Tibial nerve (tissue), 4 donors: ENCODE data around the gene FNDC11. TPM values are rescaled to one million over a fixed set of nuclear protein-coding genes. Genes with fewer than 3 reads are reported as not detected.
"Not testable (repeated sequence)": the region's sequence is repeated elsewhere in the genome, so short reads cannot be mapped to it uniquely, and the experiment has no call there.

ENCODE experiments used
- DNase-seq, 2 donors: peaks; one replicate each; pipeline ENCODE4 v3.0.0-alpha.2; 2019; ENCODE audit warnings: low spot score in 2 of 2
- H3K27ac ChIP-seq, 4 donors: fragments of 200-600 bp; sonication (generic) in 3 of 4; one replicate each; pipeline ENCODE4 v1.5.1; 2017 to 2019; ENCODE audit warnings: mild to moderate bottlenecking in 1 of 4
- H3K27me3 ChIP-seq, 2 donors: fragments of 200-600 bp; sonication (generic) in 1 of 2; one replicate each; pipeline versions ENCODE4 v1.5.1 to v1.6.0; 2017 to 2019
- H3K36me3 ChIP-seq, 3 donors: fragments of 200-600 bp; sonication (generic); one replicate each; pipeline ENCODE4 v1.5.1; 2018 to 2019
- H3K4me1 ChIP-seq, 4 donors: fragments of 200-600 bp; sonication (generic) in 3 of 4; one replicate each; pipeline ENCODE4 v1.5.1; 2017 to 2019
- H3K4me3 ChIP-seq, 4 donors: fragments of 200-600 bp; sonication (generic) in 3 of 4; one replicate each; pipeline ENCODE4 v1.5.1; 2017 to 2019; ENCODE audit warnings: mild to moderate bottlenecking in 1 of 4, moderate library complexity in 1 of 4
- H3K9me3 ChIP-seq, 4 donors: fragments of 200-600 bp; sonication (generic) in 3 of 4; one replicate each; pipeline ENCODE4 v1.5.1; 2017 to 2019
- EP300 ChIP-seq, 2 donors: sonication (generic); formaldehyde crosslinking; IDR thresholded peaks; one replicate each; pipeline ENCODE4 v1.6.1; 2017; ENCODE audit warnings: antibody characterized with exemption in 2 of 2, mild to moderate bottlenecking in 1 of 2
- POLR2A ChIP-seq, 2 donors: fragments of 450-650 bp; IDR thresholded peaks; one replicate each; pipeline ENCODE4 v1.6.1; 2017; ENCODE audit warnings: antibody characterized with exemption in 2 of 2, mild to moderate bottlenecking in 2 of 2, moderate library complexity in 2 of 2
- WGBS, 2 donors: methylation state at CpG; one replicate each; pipeline ENCODE4 v1.1.5; 2018; 5-methylcytosine and 5-hydroxymethylcytosine counted together
- total RNA-seq, 4 donors: library from RNA; depleted of rRNA; stranded (reverse); fragments of >200 nt; gene quantifications; one replicate each; pipeline ENCODE4 v1.1.0, GENCODE V29; 2016
- TF ChIP-seq, protein P1 (sequence below), 5 experiments: fragments of 200-600 bp in 3 of 5; fragments of 450-650 bp in 2 of 5; sonication (generic) in 3 of 5; IDR thresholded peaks; one replicate each; pipeline ENCODE4 v1.5.1; 2016 to 2019; ENCODE audit warnings: antibody characterized with exemption in 5 of 5, mild to moderate bottlenecking in 3 of 5, moderate library complexity in 2 of 5

Gene FNDC11
- total RNA-seq, 4 donors from 2014 or later, result 0.21 to 1.4 (median 0.30) TPM; not detected in 1

DNA sequence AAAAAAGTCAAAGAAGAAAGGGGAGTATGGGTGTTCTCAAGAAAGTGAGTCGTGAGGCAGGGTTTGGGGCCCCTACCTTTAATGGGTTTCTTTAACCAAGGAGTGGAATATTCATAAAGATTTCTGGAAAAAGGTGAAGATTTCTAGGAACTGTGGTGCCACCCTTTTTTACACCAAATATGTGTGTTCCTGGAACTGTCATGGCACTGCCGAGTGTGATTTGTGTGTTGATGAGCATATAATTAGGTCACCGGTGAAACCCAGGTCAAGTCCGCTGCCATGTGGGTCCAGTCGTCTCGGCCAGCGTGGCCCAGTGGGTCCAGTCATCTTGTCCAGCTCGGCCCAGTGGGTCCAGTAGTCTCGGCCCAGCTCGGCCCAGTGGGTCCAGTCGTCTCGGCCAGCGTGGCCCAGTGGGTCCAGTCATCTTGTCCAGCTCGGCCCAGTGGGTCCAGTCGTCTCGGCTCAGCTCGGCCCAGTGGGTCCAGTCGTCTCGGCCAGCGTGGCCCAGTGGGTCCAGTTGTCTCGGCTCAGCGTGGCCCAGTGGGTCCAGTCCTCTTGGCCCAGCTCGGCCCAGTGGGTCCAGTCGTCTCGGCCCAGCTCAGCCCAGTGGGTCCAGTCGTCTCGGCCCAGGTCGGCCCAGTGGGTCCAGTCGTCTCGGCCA lies 46.7 kb upstream of the FNDC11 start:
- Histone ChIP-seq H3K27ac (no peak overlapping the region), H3K27me3 (peaks cover 0 to 40% of the 10 kb centered on the region in 2 donors), H3K4me1 (no peaks in the 10 kb centered on the region), H3K9me3 (peaks cover 0 to 44% (median 0%) of the 10 kb centered on the region in 4 donors), H3K36me3 (no peaks in the 10 kb centered on the region), H3K4me3 (no peak overlapping the region)
- no peak for DNase-seq
- TF ChIP-seq, protein P1, sequence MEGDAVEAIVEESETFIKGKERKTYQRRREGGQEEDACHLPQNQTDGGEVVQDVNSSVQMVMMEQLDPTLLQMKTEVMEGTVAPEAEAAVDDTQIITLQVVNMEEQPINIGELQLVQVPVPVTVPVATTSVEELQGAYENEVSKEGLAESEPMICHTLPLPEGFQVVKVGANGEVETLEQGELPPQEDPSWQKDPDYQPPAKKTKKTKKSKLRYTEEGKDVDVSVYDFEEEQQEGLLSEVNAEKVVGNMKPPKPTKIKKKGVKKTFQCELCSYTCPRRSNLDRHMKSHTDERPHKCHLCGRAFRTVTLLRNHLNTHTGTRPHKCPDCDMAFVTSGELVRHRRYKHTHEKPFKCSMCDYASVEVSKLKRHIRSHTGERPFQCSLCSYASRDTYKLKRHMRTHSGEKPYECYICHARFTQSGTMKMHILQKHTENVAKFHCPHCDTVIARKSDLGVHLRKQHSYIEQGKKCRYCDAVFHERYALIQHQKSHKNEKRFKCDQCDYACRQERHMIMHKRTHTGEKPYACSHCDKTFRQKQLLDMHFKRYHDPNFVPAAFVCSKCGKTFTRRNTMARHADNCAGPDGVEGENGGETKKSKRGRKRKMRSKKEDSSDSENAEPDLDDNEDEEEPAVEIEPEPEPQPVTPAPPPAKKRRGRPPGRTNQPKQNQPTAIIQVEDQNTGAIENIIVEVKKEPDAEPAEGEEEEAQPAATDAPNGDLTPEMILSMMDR (IDR thresholded peaks at IDR 0.05), result no peak
- TF ChIP-seq EP300 (IDR thresholded peaks at IDR 0.05), result no peak
- WGBS, 2 donors, result 92 to 93% methylated on average over 22 to 30 of the region's 30 CpGs

DNA sequence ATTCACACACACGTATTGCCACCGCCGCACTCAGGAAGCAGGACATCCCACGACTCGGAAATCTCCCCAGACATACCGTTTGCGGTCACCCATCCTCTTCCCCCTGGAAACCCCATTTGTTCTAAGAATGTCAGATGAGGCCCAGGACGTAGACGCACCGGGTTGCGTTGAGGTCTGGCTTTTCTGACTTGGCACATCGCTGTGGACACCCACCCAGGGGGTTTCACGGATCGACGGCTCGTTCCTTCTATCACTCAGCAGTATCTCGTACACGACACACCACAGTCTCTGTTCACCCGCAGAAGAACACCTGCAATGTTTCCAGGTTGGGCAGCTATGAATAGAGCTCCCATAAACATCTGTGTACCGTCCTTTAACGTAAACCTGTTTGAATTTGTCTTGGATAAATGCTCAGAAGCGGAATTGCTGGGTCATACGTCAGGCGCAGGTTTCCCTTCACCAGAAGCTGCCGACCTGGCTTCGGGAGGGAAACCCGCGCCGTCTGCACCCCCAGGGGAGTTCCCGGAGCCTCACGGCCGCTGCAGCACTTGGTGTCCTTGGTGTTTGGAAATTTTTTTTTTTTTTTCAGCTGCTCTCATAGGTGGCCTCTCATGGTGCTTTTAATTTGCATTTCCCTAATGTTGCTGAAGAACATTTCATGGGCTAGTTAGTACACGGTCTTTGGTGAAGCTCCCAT lies 45.7 kb upstream of the FNDC11 start:
- WGBS, 2 donors, result 84 to 85% methylated on average over 33 of the region's 33 CpGs
- H3K27me3 ChIP-seq, result peaks cover 0 to 39% of the 10 kb centered on the region in 2 donors
- no peak overlapping the region for H3K27ac ChIP-seq
- H3K4me3 ChIP-seq, result no peak overlapping the region
- TF ChIP-seq, protein P1 (IDR thresholded peaks at IDR 0.05), result no peak
- TF ChIP-seq POLR2A (IDR thresholded peaks at IDR 0.05) (no peak), EP300 (IDR thresholded peaks at IDR 0.05) (no peak)
- DNase-seq, result no peak
- H3K4me1 ChIP-seq, result no peaks in the 10 kb centered on the region
- peaks cover 0 to 44% (median 0%) of the 10 kb centered on the region in 4 donors for H3K9me3 ChIP-seq
- H3K36me3 ChIP-seq, result no peaks in the 10 kb centered on the region

DNA sequence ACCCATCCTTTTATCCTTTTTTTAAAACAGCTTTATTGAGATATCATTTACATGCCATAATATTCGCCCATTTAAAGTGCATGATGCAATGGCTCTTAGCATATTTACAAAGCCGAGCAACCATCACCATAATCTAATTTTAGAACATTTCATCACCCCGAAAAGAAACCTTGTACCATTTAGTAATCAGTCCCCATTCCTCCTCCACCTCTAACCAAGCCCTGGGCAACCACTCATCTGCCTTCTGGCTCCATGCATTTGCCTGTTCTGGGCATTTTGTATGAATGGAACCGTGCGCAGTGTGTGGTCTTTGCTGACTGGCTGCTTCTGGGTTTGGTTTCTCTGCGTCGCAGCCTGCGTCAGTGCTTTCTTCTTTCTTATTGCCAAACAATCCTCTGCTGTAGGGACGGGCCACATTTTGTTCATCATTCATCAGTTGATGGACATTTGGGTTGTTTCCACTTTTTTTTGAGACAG lies 44.8 kb upstream of the FNDC11 start:
- Histone ChIP-seq H3K4me1 (no peaks in the 10 kb centered on the region), H3K4me3 (no peak overlapping the region), H3K27me3 (peaks cover 0 to 31% of the 10 kb centered on the region in 2 donors), H3K27ac (no peak overlapping the region), H3K9me3 (peaks cover 0 to 37% (median 0%) of the 10 kb centered on the region in 4 donors), H3K36me3 (no peaks in the 10 kb centered on the region)
- TF ChIP-seq, protein P1 (IDR thresholded peaks at IDR 0.05), result no peak
- no peak for TF ChIP-seq EP300 (IDR thresholded peaks at IDR 0.05)
- no peak for TF ChIP-seq POLR2A (IDR thresholded peaks at IDR 0.05)
- DNase-seq, result no peak
- WGBS, 2 donors, result 81 to 82% methylated on average over 9 of the region's 9 CpGs

DNA sequence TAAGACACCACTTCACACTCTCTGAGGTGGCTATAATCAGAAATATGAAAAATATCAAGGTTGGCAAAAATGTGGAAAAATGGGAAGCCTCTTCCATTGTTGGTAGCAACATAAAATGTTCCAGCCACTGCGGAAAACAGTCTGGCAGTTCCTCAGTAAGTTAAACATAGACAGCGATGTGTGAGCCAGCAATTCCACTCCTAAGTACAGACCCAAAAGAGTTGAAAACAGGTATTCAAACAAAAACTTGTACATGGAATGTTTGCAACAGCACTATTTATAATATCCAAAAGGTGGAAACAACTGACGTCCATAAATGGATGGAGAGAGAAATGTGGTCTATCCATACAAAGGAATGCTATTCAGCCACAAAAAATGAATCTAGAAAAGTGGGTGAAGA lies 40.8 kb upstream of the FNDC11 start:
- H3K4me1 ChIP-seq, result no peaks in the 10 kb centered on the region

DNA sequence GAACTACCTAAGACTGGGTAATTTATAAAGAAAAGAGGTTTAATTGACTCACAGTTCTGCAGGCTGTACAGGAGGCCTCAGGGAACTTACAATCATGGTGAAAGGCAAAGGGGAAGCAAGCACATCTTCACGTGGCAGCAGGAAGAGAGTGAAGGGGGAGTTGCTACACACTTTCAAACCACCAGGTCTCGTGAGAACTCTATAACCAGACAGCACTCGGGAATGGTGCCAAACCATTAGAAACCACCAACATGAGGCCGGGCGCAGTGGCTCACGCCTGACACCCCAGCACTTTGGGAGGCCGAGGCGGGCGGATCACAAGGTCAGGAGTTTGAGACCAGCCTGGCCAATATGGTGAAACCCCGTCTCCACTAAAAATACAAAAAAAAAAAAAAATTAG lies 39.4 kb upstream of the FNDC11 start:
- WGBS, 2 donors, result 72 to 73% methylated on average over 10 of the region's 10 CpGs
- H3K27ac ChIP-seq, H3K9me3 ChIP-seq, H3K4me1 ChIP-seq, DNase-seq, H3K4me3 ChIP-seq, H3K36me3 ChIP-seq: not testable (repeated sequence)
- peaks cover 0 to 26% of the 10 kb centered on the region in 2 donors for H3K27me3 ChIP-seq

More for the DNA sequence above, 40.8 kb upstream of the FNDC11 start:
- 78 to 83% methylated on average over 3 of the region's 3 CpGs for WGBS, 2 donors
- peaks cover 0 to 2% (median 0%) of the 10 kb centered on the region in 4 donors for H3K9me3 ChIP-seq
- peaks cover 0 to 5% (median 0%) of the 10 kb centered on the region in 3 donors for H3K36me3 ChIP-seq
- no peak overlapping the region for H3K4me3 ChIP-seq
- peaks cover 0 to 32% of the 10 kb centered on the region in 2 donors for H3K27me3 ChIP-seq
- H3K27ac ChIP-seq, result no peak overlapping the region
- TF ChIP-seq EP300 (IDR thresholded peaks at IDR 0.05), result no peak
- TF ChIP-seq POLR2A (IDR thresholded peaks at IDR 0.05), result no peak
- TF ChIP-seq, protein P1 (IDR thresholded peaks at IDR 0.05), result no peak
- DNase-seq, result no peak
